ENCODE data around the gene SEMA6A. TPM values are rescaled to one million over a fixed set of nuclear protein-coding genes. Genes with fewer than 3 reads are reported as not detected.

Gene SEMA6A
- total RNA-seq, 1 experiment from 2014 or later = 406 TPM

- Mint-ChIP-seq H3K4me1 (peaks cover 40% of the 10 kb centered on the region), H3K36me3 (no peaks in the 10 kb centered on the region; the same call in 1 of the 2 replicates), H3K9me3 (no peaks in the 10 kb centered on the region), H3K27ac (peak overlapping the region; percentile 87), H3K27me3 (ENCODE audit: low read depth) (no peaks in the 10 kb centered on the region), H3K4me3 (peak overlapping the region; percentile 9)
- DNase-seq (ENCODE audit: low spot score) (no peak), ATAC-seq (0 out of 2 replicates have a peak, but pooled peaks have one; percentile 2)
- ChIA-PET POLR2A (no interaction called here), CTCF (no interaction called here)
- TF ChIP-seq CDX4 (CRISPR knock-in tag; IDR thresholded peaks at IDR 0.05; ENCODE audit: borderline replicate concordance) = no peak
- no peak for TF ChIP-seq ESRRA (CRISPR knock-in tag; IDR thresholded peaks at IDR 0.05; ENCODE audit: borderline replicate concordance)
- TF ChIP-seq AFF4 (CRISPR knock-in tag; IDR thresholded peaks at IDR 0.05; ENCODE audit: borderline replicate concordance) = no peak
- TF ChIP-seq HMGA2 (CRISPR knock-in tag; IDR thresholded peaks at IDR 0.05) = no peak
- TF ChIP-seq GTF2I (CRISPR knock-in tag; conservative IDR thresholded peaks at IDR 0.05) = no peak
- no peak for TF ChIP-seq RELA (CRISPR knock-in tag; IDR thresholded peaks at IDR 0.05; ENCODE audit: borderline replicate concordance)
- no peak for TF ChIP-seq NFYB (CRISPR knock-in tag; conservative IDR thresholded peaks at IDR 0.05; ENCODE audit: low read depth)
- no peak for TF ChIP-seq FOXJ3 (CRISPR knock-in tag; IDR thresholded peaks at IDR 0.05; ENCODE audit: borderline replicate concordance)
- no peak for TF ChIP-seq IRF1 (CRISPR knock-in tag; IDR thresholded peaks at IDR 0.05)
- no peak for TF ChIP-seq TEAD1 (CRISPR knock-in tag; IDR thresholded peaks at IDR 0.05)
- no peak for TF ChIP-seq CBFB (CRISPR knock-in tag; IDR thresholded peaks at IDR 0.05; ENCODE audit: low read depth)
- no peak for TF ChIP-seq E2F1 (CRISPR knock-in tag; IDR thresholded peaks at IDR 0.05)
These were observed 43.0 kb downstream of the SEMA6A start for GRCh38 chr5:116531635-116532034.

- TF ChIP-seq IRF2 (CRISPR knock-in tag; IDR thresholded peaks at IDR 0.05; ENCODE audit: borderline replicate concordance, low read depth) (no peak), TCF7 (CRISPR knock-in tag; IDR thresholded peaks at IDR 0.05; ENCODE audit: low read depth) (no peak), ZNF138 (CRISPR knock-in tag; conservative IDR thresholded peaks at IDR 0.05) (no peak), HMGA2 (CRISPR knock-in tag; IDR thresholded peaks at IDR 0.05) (no peak), USF2 (CRISPR knock-in tag; IDR thresholded peaks at IDR 0.05) (no peak), ATF1 (CRISPR knock-in tag; IDR thresholded peaks at IDR 0.05) (no peak), NR2C2 (CRISPR knock-in tag; IDR thresholded peaks at IDR 0.05) (no peak), HMGXB4 (CRISPR knock-in tag; IDR thresholded peaks at IDR 0.05) (no peak)
- no peak for DNase-seq (ENCODE audit: low spot score)
- Mint-ChIP-seq H3K36me3 (no peaks in the 10 kb centered on the region), H3K4me3 (no peak overlapping the region), H3K27ac (peak overlapping the region; percentile 87), H3K9me3 (no peaks in the 10 kb centered on the region), H3K4me1 (peaks cover 46% of the 10 kb centered on the region), H3K27me3 (ENCODE audit: low read depth) (no peaks in the 10 kb centered on the region)
- ChIA-PET POLR2A (no interaction called here), CTCF (no interaction called here)
- peak; percentile 14; the same call in 1 of the 2 replicates for ATAC-seq
These were observed 43.5 kb downstream of the SEMA6A start for GRCh38 chr5:116531117-116531516.
